Smooth muscle cell of bladder (primary cell): ENCODE results near the gene FBXW7. TPM values are rescaled to one million over a fixed set of nuclear protein-coding genes. Genes with fewer than 3 reads are reported as not detected.

Experiments used
- total RNA-seq: library from RNA; depleted of rRNA; stranded (reverse); fragments of >200 nt; gene quantifications from 2 replicates; pipeline ENCODE4 v1.2.3, GENCODE V29; 2014

The FBXW7 gene
- total RNA-seq = 84.1 and 135 TPM in 2 replicates

GRCh38 chr4:152535903-152536544, at the start of gene FBXW7:
Gene FBXW7 (minus strand): TSS chr4:152536092. CDS start chr4:152411803, 124,289 bp downstream.

Other genes starting within 250 kb of the FBXW7 start
- gene TMEM154, start 143.9 kb upstream of the FBXW7 start, total RNA-seq = 1.3 and 2.3 TPM in 2 replicates
- 0.14 and 0.18 TPM in 2 replicates for gene TIGD4, start 243.6 kb upstream of the FBXW7 start, total RNA-seq
- 38.6 and 40.7 TPM in 2 replicates for gene ARFIP1, start 243.9 kb upstream of the FBXW7 start, total RNA-seq